T-helper 22 cell (primary cell): Measurements from ENCODE around the gene ANKRD31.

Experiments used
- DNase-seq: peaks from one replicate; pipeline ENCODE4 v3.0.0-alpha.2; 2020; ENCODE audit warnings: low read depth

Gene ANKRD31

DNA sequence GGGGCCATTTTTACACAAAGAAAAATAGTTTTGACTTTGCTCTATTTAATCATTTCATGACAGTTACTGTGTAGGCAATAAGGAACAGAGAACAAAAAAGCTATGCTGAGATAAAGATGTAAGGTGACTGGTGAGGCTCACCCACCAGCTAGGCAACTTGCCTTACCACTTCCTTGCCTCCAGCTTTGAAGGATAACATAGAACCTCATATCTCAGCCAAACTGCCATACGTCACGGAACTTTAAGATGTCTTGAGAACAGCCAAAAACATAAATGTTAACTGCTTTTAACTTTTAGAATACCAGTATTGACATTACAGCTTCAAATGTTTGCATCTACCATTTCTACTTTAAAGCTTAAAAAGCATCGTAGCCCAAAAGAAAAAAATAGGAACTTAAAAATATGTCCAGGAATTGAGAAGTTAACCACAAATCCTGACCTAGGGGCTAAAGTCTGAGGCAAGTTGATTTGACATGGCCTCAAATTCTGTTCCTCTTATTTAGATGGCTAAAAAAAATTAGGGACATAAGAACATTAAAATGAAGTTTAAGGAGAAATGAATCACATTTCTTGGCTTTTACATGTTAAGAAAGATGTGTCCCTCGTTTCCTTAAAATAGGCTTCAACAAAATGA, 176.6 kb downstream of the ANKRD31 start:
- peak; percentile 32 for DNase-seq

GRCh38 chr5:75058986-75059535, 177.6 kb downstream of the ANKRD31 start:
- no peak for DNase-seq

- DNase-seq: no peak
Observed at GRCh38 chr5:75057561-75057960, 179.1 kb downstream of the ANKRD31 start.

- no peak for DNase-seq
Observed at GRCh38 chr5:75055727-75056144, 180.9 kb downstream of the ANKRD31 start.

- DNase-seq: no peak
Observed at GRCh38 chr5:75054134-75054930, 182.3 kb downstream of the ANKRD31 start.

- peak; percentile 34 for DNase-seq
Observed at GRCh38 chr5:75053304-75054133, 183.2 kb downstream of the ANKRD31 start.

GRCh38 chr5:75053054-75053303, 183.7 kb downstream of the ANKRD31 start:
- DNase-seq: peak; percentile 16

- DNase-seq: no peak
Observed at GRCh38 chr5:75052192-75053053, 184.3 kb downstream of the ANKRD31 start, which contains the start of gene GCNT4. GCNT4 (minus strand) TSS chr5:75052558; CDS start chr5:75030037, 22,521 bp downstream.

GRCh38 chr5:75051217-75051751, 185.4 kb downstream of the ANKRD31 start:
- no peak for DNase-seq

GRCh38 chr5:75050415-75050814, 186.3 kb downstream of the ANKRD31 start:
- DNase-seq: no peak

DNA sequence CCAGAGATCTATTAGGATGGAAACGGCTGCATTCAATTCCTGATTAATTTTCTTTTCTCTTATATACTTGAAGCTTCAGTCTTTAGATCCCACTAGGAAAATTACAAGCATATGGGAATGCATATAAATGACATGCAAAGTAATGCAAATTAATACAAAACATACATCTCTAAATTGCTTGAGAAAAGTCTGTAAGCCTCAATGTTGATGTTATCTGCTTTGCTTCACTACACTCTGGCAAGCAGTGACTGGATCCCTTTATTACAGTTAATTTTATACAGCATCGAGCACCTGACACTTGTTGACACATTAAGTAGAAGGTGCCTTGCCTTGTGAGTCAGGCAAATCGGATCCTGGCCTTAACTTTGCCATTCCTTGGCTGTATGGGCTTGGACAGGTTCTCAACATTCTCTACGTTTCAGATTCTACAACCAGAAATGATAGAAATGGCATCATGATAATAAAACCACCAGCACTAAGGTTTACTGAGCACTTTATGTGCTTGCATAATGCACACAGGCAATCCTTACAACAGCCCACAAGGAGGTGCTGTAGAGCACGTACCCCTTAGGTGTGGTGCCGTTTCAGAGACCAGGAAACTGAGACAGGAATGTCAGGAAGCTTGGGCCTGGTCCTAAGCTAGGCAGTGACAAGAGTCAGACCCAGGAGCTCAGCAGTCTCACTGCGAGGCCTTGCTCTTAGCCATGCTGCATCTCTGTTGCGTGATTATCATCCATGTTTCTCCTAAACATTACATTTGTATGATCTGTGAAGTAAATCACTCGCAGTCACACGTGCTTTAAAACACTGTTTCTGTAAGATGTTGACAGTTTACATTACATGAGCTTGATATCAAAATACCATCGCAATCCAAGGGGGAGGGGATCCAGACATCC, 187.0 kb downstream of the ANKRD31 start:
- peak; percentile 33 for DNase-seq

- no peak for DNase-seq
Observed at GRCh38 chr5:75048457-75048953, 188.2 kb downstream of the ANKRD31 start.

DNA sequence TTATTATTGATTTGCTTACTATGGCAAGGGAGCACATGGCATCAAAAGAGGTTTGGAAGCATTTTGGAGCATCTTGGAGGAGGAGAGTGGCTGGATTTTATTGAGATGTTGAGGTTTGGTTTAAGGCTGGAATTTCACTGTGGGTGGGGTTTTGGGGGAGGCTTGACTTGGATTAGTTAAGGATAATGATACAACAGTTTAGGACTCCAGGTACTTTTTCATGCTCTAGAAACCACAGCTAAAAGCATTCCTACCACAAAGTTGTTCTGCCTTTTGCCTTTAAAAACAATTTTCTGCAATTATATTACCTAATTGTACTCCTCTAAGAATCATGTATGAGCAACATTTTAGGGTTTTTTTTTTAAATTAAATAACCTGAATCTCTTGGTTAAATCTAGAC, 189.3 kb downstream of the ANKRD31 start:
- no peak for DNase-seq

DNA sequence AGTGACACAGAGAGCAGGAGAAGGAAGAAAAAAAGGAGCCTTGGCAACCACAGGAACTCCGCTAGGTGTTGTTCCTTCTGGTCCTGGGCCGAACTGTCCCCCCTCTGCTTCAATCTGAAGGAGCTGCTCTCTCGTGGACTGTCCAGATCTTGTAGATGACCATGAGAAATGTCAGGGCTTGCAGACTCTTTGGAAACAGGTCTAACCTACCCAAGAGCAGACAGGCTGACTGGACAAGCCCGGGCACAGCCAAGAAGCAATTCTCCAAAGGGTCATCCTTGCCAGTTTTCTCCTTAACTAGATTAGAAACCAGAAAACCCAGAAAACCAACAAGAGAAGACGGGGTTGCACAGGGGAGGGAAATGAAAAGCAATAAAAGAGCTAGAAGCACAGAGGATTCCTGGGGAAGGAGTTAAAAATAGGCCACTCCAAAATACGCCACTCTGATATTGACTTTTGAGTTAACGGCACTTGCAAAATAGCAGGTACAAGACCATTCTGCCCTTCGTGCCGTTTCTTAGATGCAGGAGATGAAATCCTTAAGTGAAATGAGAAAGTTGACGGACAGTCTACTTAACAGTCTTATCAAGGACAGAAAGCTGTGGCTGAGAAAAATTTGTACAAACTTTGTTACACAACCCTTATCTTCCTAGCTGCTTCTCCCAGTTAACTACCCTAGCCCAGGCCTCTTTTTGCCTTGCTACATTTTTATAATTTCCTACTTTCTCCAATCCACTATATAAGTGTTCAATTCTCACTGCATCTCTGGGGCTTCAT, 190.1 kb downstream of the ANKRD31 start:
- DNase-seq: no peak

DNA sequence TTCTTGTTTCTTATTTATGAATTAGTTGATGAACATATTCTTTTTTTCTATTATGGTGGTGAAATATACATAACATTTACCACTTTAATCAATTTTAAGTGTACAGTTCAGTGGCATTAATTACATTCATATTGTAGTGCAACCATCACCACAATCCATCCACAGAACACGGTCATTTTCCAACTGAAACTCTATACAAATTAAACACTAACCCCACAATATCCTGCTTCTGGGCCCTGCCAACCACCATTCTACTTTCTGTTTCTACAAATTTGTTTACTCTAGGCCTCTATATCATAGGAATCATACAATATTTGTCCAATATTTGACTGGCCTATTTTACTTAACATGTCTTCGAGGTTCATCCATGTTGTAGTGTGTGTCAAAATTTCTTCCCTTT, 191.6 kb downstream of the ANKRD31 start:
- DNase-seq: no peak

GRCh38 chr5:75044406-75044805, 192.3 kb downstream of the ANKRD31 start:
- no peak for DNase-seq

DNA sequence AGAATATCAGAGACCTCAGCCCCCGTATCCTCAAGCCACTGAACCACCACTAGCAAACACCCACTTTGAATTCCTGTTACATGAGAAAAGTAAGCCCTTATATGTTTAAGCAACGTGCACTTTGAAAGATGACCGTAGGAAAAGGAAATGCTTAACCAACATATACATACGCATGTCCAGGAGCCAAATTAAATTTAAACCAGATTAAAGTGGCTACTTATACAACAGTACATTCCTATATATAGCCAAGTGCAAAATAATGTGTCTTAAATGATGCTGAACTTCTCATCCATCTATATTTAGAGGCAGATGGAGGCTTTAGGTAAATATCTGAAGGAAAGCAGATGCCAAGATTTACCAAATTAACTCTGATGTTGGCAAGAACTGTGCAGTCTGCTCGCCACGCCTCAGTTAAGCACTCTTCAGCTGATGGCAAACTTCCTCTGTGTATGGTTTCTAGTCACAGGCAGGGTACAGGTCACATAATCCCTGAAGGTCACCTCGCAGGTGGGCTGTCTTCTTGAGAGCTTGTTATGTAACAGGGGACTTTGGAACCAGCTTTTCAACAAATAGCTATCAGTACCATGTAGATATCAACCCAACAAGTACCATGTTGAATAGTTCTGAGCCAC, 192.9 kb downstream of the ANKRD31 start:
- no peak for DNase-seq

- no peak for DNase-seq
Observed at GRCh38 chr5:75042522-75042921, 194.2 kb downstream of the ANKRD31 start.

GRCh38 chr5:75040973-75041372, 195.7 kb downstream of the ANKRD31 start:
- no peak for DNase-seq
